Epithelial cell of prostate (primary cell): Measurements from ENCODE around the gene N4BP2.
"Not testable (repeated sequence)": the region's sequence is repeated elsewhere in the genome, so short reads cannot be mapped to it uniquely, and the experiment has no call there.

Source experiments
- DNase-seq: peaks from one replicate; pipeline ENCODE4 v3.0.0-alpha.2; 2011; ENCODE audit warnings: low read depth, low spot score
- H3K27ac ChIP-seq: fragments of 450-650 bp; 2 replicates; pipeline ENCODE4 v1.5.1; 2017; ENCODE audit warnings: mild to moderate bottlenecking

The N4BP2 gene

GRCh38 chr4:40086421-40086820 lies 29.8 kb downstream of the N4BP2 start:
- DNase-seq, result no peak
- no peak overlapping the region for H3K27ac ChIP-seq

- no peak overlapping the region for H3K27ac ChIP-seq
- no peak for DNase-seq
Observed at GRCh38 chr4:40087799-40088366, 31.2 kb downstream of the N4BP2 start.

- not testable (repeated sequence) for DNase-seq
Observed at GRCh38 chr4:40093400-40093799, 36.8 kb downstream of the N4BP2 start.

DNA sequence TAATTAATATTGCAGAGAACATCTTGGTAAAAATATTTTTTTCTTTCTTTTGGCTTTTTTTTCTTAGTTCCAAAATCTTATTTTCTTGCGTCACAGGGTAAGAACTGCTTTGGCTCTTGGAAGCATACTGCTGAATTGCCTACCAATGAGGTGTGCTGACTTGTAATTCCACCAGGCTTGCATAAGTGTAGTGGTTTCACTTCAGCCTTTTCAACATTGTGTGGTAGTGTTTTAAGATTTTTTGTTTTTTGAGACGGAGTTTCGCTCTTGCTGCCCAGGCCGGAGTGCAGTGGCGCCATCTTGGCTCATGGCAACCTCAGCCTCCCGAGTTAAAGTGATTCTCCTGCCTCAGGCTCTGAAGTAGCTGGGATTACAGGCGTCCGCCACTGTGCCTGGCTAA lies 42.4 kb downstream of the N4BP2 start:
- no peak for DNase-seq

More at GRCh38 chr4:40093400-40093799, 36.8 kb downstream of the N4BP2 start:
- H3K27ac ChIP-seq, result not testable (repeated sequence)

DNA sequence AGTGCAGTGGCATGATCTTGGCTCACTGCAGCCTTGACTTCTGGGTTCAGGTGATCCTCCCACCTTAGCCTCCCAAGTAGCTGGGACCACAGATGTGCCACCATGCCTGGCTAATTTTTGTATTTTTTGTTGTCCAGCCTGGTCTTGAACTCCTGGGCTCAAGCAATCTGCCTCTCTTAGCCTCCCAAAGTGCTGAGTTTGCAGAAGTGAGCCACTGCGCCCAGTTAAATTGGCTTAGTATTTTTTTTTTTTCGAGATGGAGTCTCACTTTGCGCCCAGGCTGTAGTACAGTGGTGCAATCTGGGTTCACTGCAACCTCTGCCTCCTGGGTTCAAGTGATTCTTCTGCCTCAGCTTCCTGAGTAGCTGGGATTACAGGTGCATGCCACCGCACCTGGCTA lies 50.5 kb downstream of the N4BP2 start:
- DNase-seq, H3K27ac ChIP-seq: not testable (repeated sequence)

More for the DNA sequence above, 42.4 kb downstream of the N4BP2 start:
- no peak overlapping the region for H3K27ac ChIP-seq

- DNase-seq, result no peak
- H3K27ac ChIP-seq, result no peak overlapping the region
Observed at GRCh38 chr4:40112027-40112792, 55.6 kb downstream of the N4BP2 start.

- H3K27ac ChIP-seq, result no peak overlapping the region
- no peak for DNase-seq
Observed at GRCh38 chr4:40114206-40114605, 57.6 kb downstream of the N4BP2 start.

- no peak overlapping the region for H3K27ac ChIP-seq
- no peak for DNase-seq
Observed at GRCh38 chr4:40118861-40119260, 62.2 kb downstream of the N4BP2 start.

- H3K27ac ChIP-seq, result no peak overlapping the region
- no peak for DNase-seq
Observed at GRCh38 chr4:40119344-40119743, 62.7 kb downstream of the N4BP2 start.

DNA sequence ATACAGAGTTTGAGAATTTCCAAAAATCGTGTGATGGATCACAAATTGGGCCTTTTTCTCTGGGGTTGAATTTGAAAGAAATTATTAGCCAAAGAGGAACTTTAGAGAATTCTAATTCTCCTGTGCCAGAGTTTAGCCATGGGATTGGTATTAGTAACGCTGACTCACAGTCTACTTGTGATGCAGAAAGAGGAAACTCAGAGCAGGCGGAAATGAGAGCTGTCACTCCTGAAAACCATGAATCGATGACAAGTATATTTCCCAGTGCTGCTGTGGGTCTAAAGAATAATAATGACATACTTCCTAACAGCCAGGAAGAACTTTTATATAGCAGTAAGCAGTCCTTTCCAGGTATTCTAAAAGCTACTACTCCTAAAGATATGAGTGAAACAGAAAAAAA lies 64.9 kb downstream of the N4BP2 start:
- H3K27ac ChIP-seq, result peak overlapping the region; percentile 71
- peak; percentile 64 for DNase-seq

DNA sequence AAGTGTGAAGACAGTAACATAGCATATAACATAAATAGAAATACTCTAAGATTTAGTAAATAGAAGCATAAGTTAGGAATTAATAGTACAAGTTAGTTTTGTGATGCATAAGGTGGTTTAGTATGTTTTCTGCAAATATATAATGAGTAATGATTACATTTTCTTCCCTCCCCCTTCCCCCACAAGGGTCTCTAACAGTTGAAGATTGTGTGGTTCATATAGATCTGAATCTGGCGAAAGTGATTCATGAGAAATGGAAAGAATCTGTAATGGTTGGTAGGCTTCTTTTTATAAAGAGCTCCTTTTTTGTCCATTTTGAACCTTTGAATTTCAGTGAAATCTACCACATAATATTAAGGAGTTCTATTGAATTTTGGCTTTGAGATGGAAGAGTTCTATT lies 66.3 kb downstream of the N4BP2 start:
- no peak overlapping the region for H3K27ac ChIP-seq
- DNase-seq, result no peak

- no peak for DNase-seq
- no peak overlapping the region for H3K27ac ChIP-seq
Observed at GRCh38 chr4:40124690-40125089, 68.0 kb downstream of the N4BP2 start.

DNA sequence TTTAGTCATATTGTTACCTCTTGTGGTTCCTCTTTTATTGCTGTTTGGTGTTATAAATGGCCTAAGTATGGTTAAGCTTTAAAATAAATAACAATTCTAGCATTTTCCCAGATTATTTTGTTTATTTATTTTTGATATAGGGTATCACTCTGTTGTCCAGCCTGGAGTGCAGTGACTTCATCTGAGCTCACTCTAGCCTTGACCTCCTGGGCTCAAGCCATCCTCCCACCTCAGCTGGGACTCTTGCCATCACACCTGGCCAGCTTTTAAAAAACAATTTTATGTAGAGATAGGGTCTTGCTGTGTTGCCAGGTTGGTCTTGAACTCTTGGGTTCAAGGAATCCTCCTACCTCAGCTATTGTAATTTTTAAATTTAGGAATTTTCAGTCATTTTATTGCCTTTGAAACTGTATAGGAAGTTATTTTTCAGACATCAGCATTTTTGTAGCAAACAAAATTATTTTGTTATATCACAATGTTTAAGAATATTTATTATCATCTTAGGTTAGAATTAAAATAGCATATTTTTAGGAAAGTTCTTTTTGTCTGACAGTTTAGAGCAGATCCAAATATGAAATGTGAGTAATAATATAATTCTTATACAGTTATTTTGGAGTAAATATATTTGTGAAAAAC lies 73.9 kb downstream of the N4BP2 start:
- DNase-seq, result no peak
- no peak overlapping the region for H3K27ac ChIP-seq

DNA sequence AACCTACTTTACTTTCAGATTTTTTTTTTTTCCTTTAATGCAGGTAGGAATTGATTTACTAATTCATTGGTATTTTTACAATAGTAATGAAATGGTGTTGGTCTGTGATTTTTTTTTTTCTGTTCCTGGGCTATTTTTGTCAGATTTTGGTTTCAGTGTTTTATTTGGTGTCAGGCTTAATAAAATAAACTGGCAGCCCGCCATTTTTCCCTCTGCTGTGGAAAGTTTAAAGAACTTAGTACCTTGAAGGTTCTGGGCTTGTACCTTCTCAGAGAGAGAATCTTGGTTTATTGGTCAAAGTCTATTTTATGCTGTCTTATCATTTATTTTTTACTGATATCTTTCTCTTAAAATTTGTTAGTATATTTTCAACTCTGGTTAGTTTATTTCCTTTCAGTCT lies 76.2 kb downstream of the N4BP2 start:
- no peak overlapping the region for H3K27ac ChIP-seq
- no peak for DNase-seq

DNA sequence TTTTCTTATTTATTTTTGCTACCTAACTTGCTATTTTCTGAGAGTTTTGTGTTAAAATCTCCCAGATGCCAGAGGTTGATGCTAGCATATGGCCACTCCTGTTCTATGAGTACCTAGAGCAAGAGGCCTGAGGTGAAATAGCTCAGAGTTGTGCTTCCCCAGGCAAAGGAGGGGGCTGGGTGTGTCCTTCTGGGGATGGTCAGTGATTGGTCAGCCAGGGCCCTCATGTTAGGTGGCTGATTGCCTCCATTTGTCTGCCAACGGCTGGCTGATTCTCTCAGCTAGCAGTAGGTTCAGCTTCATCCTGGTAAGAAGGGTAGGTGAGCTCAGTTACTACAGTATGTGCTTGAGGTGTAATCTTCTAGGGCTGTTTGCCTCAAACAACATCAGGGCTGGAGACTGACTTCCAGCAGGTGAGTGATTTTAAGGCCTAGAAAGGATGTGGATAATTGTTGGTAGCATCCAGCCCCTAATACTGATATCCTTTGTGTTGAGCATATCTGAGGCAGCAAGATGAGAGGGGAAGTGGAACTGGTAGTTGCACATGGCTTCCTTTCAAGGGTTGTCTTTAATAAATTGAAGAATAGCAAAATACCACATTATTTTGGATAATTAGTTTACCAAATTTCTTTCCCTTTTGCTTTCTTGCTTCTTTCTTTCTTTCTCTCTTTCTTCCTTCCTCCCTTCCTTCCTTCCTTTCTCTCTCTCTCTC lies 77.7 kb downstream of the N4BP2 start:
- no peak for DNase-seq
- no peak overlapping the region for H3K27ac ChIP-seq

- DNase-seq, H3K27ac ChIP-seq: not testable (repeated sequence)
Observed at GRCh38 chr4:40136202-40136601, 79.6 kb downstream of the N4BP2 start.

GRCh38 chr4:40140196-40140595 lies 83.5 kb downstream of the N4BP2 start:
- no peak for DNase-seq

GRCh38 chr4:40140597-40140996 lies 83.9 kb downstream of the N4BP2 start:
- H3K27ac ChIP-seq, DNase-seq: not testable (repeated sequence)

More at GRCh38 chr4:40140196-40140595, 83.5 kb downstream of the N4BP2 start:
- H3K27ac ChIP-seq, result no peak overlapping the region

DNA sequence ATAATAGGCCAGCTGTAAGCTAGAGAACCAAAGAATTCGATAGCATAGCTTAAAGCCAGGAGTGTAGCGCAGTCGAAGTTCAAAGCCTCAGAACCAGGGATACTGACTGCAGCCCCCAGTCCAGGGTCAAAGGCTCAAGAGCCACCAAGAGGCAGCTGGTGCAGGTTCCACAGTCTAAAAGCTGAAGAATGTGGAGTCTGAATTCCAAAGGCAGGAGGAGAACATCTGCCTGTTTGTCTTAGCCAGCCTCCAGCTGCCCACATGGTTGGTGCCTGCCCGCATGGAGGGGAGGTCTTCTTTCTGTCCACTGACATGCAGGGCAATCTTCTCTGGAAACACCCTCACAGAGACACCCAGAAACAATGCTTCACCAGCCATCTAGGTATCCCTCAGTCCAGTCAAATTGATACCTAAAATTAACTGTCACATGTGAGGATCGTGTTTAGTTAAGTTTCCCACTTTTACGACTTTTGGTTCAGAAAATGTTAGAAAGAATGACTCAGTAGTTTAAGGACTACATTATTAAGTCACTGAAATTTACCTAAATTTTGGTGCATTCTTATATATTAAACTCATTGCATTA lies 87.4 kb downstream of the N4BP2 start:
- H3K27ac ChIP-seq, result no peak overlapping the region
- no peak for DNase-seq

GRCh38 chr4:40144716-40145115 lies 88.1 kb downstream of the N4BP2 start:
- no peak for DNase-seq
- H3K27ac ChIP-seq, result no peak overlapping the region
